ENCODE measurements around the gene MISFA.

- TF ChIP-seq CTCF (IDR thresholded peaks at IDR 0.05) (no peak), POLR2A (IDR thresholded peaks at IDR 0.05) (no peak), POLR2AphosphoS5 (IDR thresholded peaks at IDR 0.05) (no peak), EP300 (IDR thresholded peaks at IDR 0.05) (no peak)
Observed at GRCh38 chr11:18564149-18564548, 35.4 kb upstream of the MISFA start.

Measured in upper lobe of left lung (tissue), 4 donors.